Left ventricle myocardium inferior (tissue), 1 donor: Measurements from ENCODE around the gene ISOC2. TPM values are rescaled to one million over a fixed set of nuclear protein-coding genes. Genes with fewer than 3 reads are reported as not detected.

Experiments used
- DNase-seq: peaks from one replicate; pipeline ENCODE4 v3.0.0-alpha.2; 2020
- H3K27ac ChIP-seq: fragments of 200-600 bp; replicated peaks from 2 replicates; pipeline ENCODE4 v1.8.0; 2021
- H3K27me3 ChIP-seq: fragments of 200-600 bp; 2 replicates; pipeline ENCODE4 v1.8.0; 2021; ENCODE audit warnings: low read depth
- H3K36me3 ChIP-seq: fragments of 200-600 bp; 2 replicates; pipeline ENCODE4 v1.8.0; 2021
- H3K4me1 ChIP-seq: fragments of 200-600 bp; 2 replicates; pipeline ENCODE4 v1.8.0; 2021
- H3K4me3 ChIP-seq: fragments of 200-600 bp; 2 replicates; pipeline ENCODE4 v1.8.0; 2021; ENCODE audit warnings: mild to moderate bottlenecking, moderate library complexity
- H3K9me3 ChIP-seq: fragments of 200-600 bp; replicated peaks from 2 replicates; pipeline ENCODE4 v1.8.0; 2021
- CTCF ChIP-seq: fragments of 200-600 bp; IDR thresholded peaks from 2 replicates; pipeline ENCODE4 v1.8.0; 2021; ENCODE audit warnings: antibody characterized with exemption, mild to moderate bottlenecking, borderline replicate concordance
- intact Hi-C: fragments of 100-400 bp; cut with micrococcal nuclease; formaldehyde crosslinking; loops from one replicate; pipeline ENCODE4 v1.11.0; 2022
- total RNA-seq: library from RNA; stranded (reverse); fragmentation: NEBNext Ultra II Directional; extraction: Animal tissue kit (Norgen Biotek cat#: 25700); gene quantifications from one replicate; pipeline ENCODE4 v1.2.1, GENCODE V29; 2021
- donor health status: DM: no; HTN: yes; CAD: no; lungs with severe emphysema.

ISOC2 gene
- total RNA-seq, 1 donor from 2014 or later: 52.6 TPM

DNA sequence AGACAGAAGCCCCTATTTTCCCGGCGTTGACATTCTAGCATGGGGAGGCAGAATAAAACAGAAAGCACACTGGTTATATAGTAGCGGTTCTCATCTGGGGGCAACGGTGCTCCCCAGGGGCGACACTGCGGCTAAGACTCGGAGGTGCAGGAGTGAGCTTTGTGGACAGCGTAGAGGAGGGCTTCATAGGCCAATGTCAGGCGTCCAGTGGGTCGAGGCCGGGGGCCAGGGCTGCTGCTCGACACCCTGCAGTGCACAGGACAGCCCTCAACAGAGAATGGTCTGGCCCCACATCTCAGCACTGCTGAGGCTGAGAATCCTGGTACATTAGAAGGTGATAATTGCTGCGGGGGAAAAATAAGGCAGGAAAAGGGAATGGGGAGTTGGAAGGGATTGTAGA, 16.5 kb upstream of the ISOC2 start:
- DNase-seq: no peak
- Histone ChIP-seq H3K4me1 (peaks cover 34% of the 10 kb centered on the region), H3K36me3 (peaks cover 14% of the 10 kb centered on the region), H3K27me3 (no peaks in the 10 kb centered on the region), H3K4me3 (peak overlapping the region; percentile 73), H3K9me3 (no peaks in the 10 kb centered on the region), H3K27ac (no peak overlapping the region)
- intact Hi-C loops: no loop called here
- no peak for TF ChIP-seq CTCF

GRCh38 chr19:55476100-55476775, 14.8 kb upstream of the ISOC2 start, which contains the start of gene ZNF628:
Gene ZNF628, plus strand, starts transcription at chr19:55476617. Its CDS starts 3,294 bp downstream, at chr19:55479911.
- H3K27me3 ChIP-seq: no peaks in the 10 kb centered on the region
- peak within 1 kb of the TSS; percentile 73 for H3K4me3 ChIP-seq
- peak; percentile 99 for DNase-seq
- TF ChIP-seq CTCF: no peak
- peaks cover 33% of the 10 kb centered on the region for H3K4me1 ChIP-seq
- H3K36me3 ChIP-seq: no peaks in the 10 kb centered on the region
- intact Hi-C loops: no loop called here
- no peaks in the 10 kb centered on the region for H3K9me3 ChIP-seq
- peak within 1 kb of the TSS; percentile 97 for H3K27ac ChIP-seq

- Histone ChIP-seq H3K4me3 (no peak overlapping the region), H3K4me1 (peaks cover 30% of the 10 kb centered on the region), H3K27ac (no peak overlapping the region), H3K27me3 (no peaks in the 10 kb centered on the region), H3K9me3 (no peaks in the 10 kb centered on the region), H3K36me3 (no peaks in the 10 kb centered on the region)
- no peak for DNase-seq
- intact Hi-C loops: no loop called here
- no peak for TF ChIP-seq CTCF
Measured at GRCh38 chr19:55474269-55475265, 13.1 kb upstream of the ISOC2 start.

DNA sequence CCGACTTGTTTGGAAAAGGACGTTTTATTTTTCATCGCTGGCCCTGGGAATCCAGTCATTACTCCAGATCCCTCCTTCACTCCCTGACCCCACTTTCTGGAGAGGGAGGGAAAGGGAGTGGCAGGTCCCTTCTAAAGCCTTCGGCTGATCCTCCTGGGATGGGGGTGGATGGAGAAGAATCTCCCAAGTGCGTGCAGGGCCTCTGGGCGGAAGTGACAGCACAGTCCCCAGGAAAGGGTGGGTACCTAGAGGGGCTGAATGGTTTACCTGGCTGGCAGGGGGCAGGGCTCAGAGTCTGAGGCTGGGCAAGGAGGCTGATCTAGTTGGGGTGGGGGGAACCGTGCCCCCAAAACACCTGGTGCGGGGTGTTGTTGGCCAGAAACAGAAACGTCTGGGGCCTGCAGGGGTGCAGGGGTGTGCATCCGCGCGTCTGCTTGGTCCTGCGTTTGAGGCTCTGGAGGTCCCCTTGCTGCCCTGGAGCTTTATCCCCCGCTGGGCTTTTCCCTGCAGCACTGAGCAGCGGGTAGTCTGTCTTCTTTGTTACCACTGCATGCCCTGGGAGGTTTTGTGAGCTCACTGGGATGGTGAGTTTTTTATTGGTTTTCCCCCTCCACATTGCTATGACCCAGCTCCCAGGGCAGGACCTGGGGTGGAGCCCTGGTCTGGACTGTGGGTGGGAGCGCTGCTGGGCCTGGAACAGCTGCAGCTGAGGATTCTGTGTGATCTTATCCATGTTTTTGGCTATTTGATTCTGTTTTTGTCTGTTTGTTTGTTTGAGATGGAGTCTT, 12.0 kb upstream of the ISOC2 start:
- H3K27ac ChIP-seq: peak overlapping the region; percentile 36
- no peak for TF ChIP-seq CTCF
- H3K27me3 ChIP-seq: no peaks in the 10 kb centered on the region
- H3K4me1 ChIP-seq: peaks cover 22% of the 10 kb centered on the region
- H3K36me3 ChIP-seq: no peaks in the 10 kb centered on the region
- H3K9me3 ChIP-seq: no peaks in the 10 kb centered on the region
- no peak for DNase-seq
- intact Hi-C loops: no loop called here
- no peak overlapping the region for H3K4me3 ChIP-seq

- intact Hi-C loops: no loop called here
- Histone ChIP-seq H3K4me1 (peaks cover 21% of the 10 kb centered on the region), H3K9me3 (no peaks in the 10 kb centered on the region), H3K27ac (no peak overlapping the region), H3K4me3 (no peak overlapping the region), H3K36me3 (no peaks in the 10 kb centered on the region), H3K27me3 (no peaks in the 10 kb centered on the region)
- no peak for TF ChIP-seq CTCF
- no peak for DNase-seq
Measured at GRCh38 chr19:55472463-55472862, 11.0 kb upstream of the ISOC2 start.
